Measurements from ENCODE around the gene ABCD4. TPM values are rescaled to one million over a fixed set of nuclear protein-coding genes. Genes with fewer than 3 reads are reported as not detected.
"Not testable (repeated sequence)": the region's sequence is repeated elsewhere in the genome, so short reads cannot be mapped to it uniquely, and the experiment has no call there.

ABCD4 gene
- total RNA-seq, 1 donor from 2014 or later: 28.7 TPM

GRCh38 chr14:74333909-74334308, 31.2 kb upstream of the ABCD4 start:
- H3K4me3 ChIP-seq (ENCODE audit: low read length in 3 of 3): no peak overlapping the region
- no peaks in the 10 kb centered on the region for H3K4me1 ChIP-seq (ENCODE audit: control insufficient read depth in 3 of 3, insufficient read depth in 3 of 3, low read length in 3 of 3)
- no peaks in the 10 kb centered on the region for H3K9me3 ChIP-seq (ENCODE audit: control insufficient read depth in 3 of 3, low read length in 3 of 3)
- no peaks in the 10 kb centered on the region for H3K36me3 ChIP-seq (ENCODE audit: control insufficient read depth in 3 of 3, insufficient read depth in 3 of 3, low read length in 3 of 3)
- H3K27me3 ChIP-seq (ENCODE audit: control insufficient read depth in 3 of 3, insufficient read depth in 3 of 3, low read length in 3 of 3): no peaks in the 10 kb centered on the region
- no peak overlapping the region for H3K9ac ChIP-seq (ENCODE audit: low read depth in 1 of 3, low read length in 3 of 3)
- H3K27ac ChIP-seq (ENCODE audit: low read depth, low read length): no peak overlapping the region

- not testable (repeated sequence) for H3K9ac ChIP-seq (ENCODE audit: low read depth in 1 of 3, low read length in 3 of 3); H3K4me1 ChIP-seq (ENCODE audit: control insufficient read depth in 3 of 3, insufficient read depth in 3 of 3, low read length in 3 of 3); H3K27me3 ChIP-seq (ENCODE audit: control insufficient read depth in 3 of 3, insufficient read depth in 3 of 3, low read length in 3 of 3); H3K9me3 ChIP-seq (ENCODE audit: control insufficient read depth in 3 of 3, low read length in 3 of 3); H3K36me3 ChIP-seq (ENCODE audit: control insufficient read depth in 3 of 3, insufficient read depth in 3 of 3, low read length in 3 of 3); H3K4me3 ChIP-seq (ENCODE audit: low read length in 3 of 3); H3K27ac ChIP-seq (ENCODE audit: low read depth, low read length)
Observed at GRCh38 chr14:74329950-74330552, 27.3 kb upstream of the ABCD4 start.

GRCh38 chr14:74326369-74327152, 23.8 kb upstream of the ABCD4 start:
- Histone ChIP-seq H3K27ac (ENCODE audit: low read depth, low read length) (no peak overlapping the region), H3K9me3 (ENCODE audit: control insufficient read depth in 3 of 3, low read length in 3 of 3) (no peaks in the 10 kb centered on the region), H3K4me3 (ENCODE audit: low read length in 3 of 3) (no peak overlapping the region), H3K36me3 (ENCODE audit: control insufficient read depth in 3 of 3, insufficient read depth in 3 of 3, low read length in 3 of 3) (no peaks in the 10 kb centered on the region), H3K9ac (ENCODE audit: low read depth in 1 of 3, low read length in 3 of 3) (no peak overlapping the region), H3K27me3 (ENCODE audit: control insufficient read depth in 3 of 3, insufficient read depth in 3 of 3, low read length in 3 of 3) (peaks cover 2 to 8% (median 4%) of the 10 kb centered on the region in 3 donors), H3K4me1 (ENCODE audit: control insufficient read depth in 3 of 3, insufficient read depth in 3 of 3, low read length in 3 of 3) (no peaks in the 10 kb centered on the region)

- no peak overlapping the region for H3K9ac ChIP-seq (ENCODE audit: low read depth in 1 of 3, low read length in 3 of 3)
- no peak overlapping the region for H3K27ac ChIP-seq (ENCODE audit: low read depth, low read length)
- no peaks in the 10 kb centered on the region for H3K36me3 ChIP-seq (ENCODE audit: control insufficient read depth in 3 of 3, insufficient read depth in 3 of 3, low read length in 3 of 3)
- no peaks in the 10 kb centered on the region for H3K4me1 ChIP-seq (ENCODE audit: control insufficient read depth in 3 of 3, insufficient read depth in 3 of 3, low read length in 3 of 3)
- no peak overlapping the region for H3K4me3 ChIP-seq (ENCODE audit: low read length in 3 of 3)
- H3K9me3 ChIP-seq (ENCODE audit: control insufficient read depth in 3 of 3, low read length in 3 of 3): no peaks in the 10 kb centered on the region
- peaks cover 2 to 8% (median 4%) of the 10 kb centered on the region in 3 donors for H3K27me3 ChIP-seq (ENCODE audit: control insufficient read depth in 3 of 3, insufficient read depth in 3 of 3, low read length in 3 of 3)
Observed at GRCh38 chr14:74325446-74325845, 22.7 kb upstream of the ABCD4 start.

- Histone ChIP-seq H3K9ac (ENCODE audit: low read depth in 1 of 3, low read length in 3 of 3) (no peak overlapping the region), H3K36me3 (ENCODE audit: control insufficient read depth in 3 of 3, insufficient read depth in 3 of 3, low read length in 3 of 3) (no peaks in the 10 kb centered on the region), H3K27me3 (ENCODE audit: control insufficient read depth in 3 of 3, insufficient read depth in 3 of 3, low read length in 3 of 3) (peaks cover 2 to 8% (median 4%) of the 10 kb centered on the region in 3 donors), H3K27ac (ENCODE audit: low read depth, low read length) (no peak overlapping the region), H3K9me3 (ENCODE audit: control insufficient read depth in 3 of 3, low read length in 3 of 3) (no peaks in the 10 kb centered on the region), H3K4me3 (ENCODE audit: low read length in 3 of 3) (no peak overlapping the region), H3K4me1 (ENCODE audit: control insufficient read depth in 3 of 3, insufficient read depth in 3 of 3, low read length in 3 of 3) (no peaks in the 10 kb centered on the region)
Observed at GRCh38 chr14:74324931-74325361, 22.2 kb upstream of the ABCD4 start.

- Histone ChIP-seq H3K27ac (ENCODE audit: low read depth, low read length) (no peak overlapping the region), H3K27me3 (ENCODE audit: control insufficient read depth in 3 of 3, insufficient read depth in 3 of 3, low read length in 3 of 3) (no peaks in the 10 kb centered on the region), H3K4me3 (ENCODE audit: low read length in 3 of 3) (no peak overlapping the region), H3K36me3 (ENCODE audit: control insufficient read depth in 3 of 3, insufficient read depth in 3 of 3, low read length in 3 of 3) (no peaks in the 10 kb centered on the region), H3K9me3 (ENCODE audit: control insufficient read depth in 3 of 3, low read length in 3 of 3) (no peaks in the 10 kb centered on the region), H3K9ac (ENCODE audit: low read depth in 1 of 3, low read length in 3 of 3) (no peak overlapping the region), H3K4me1 (ENCODE audit: control insufficient read depth in 3 of 3, insufficient read depth in 3 of 3, low read length in 3 of 3) (peaks cover 0 to 4% (median 0%) of the 10 kb centered on the region in 3 donors)
Observed at GRCh38 chr14:74314576-74314975, 11.8 kb upstream of the ABCD4 start.

GRCh38 chr14:74313601-74314000, 10.9 kb upstream of the ABCD4 start:
- Histone ChIP-seq H3K27me3 (ENCODE audit: control insufficient read depth in 3 of 3, insufficient read depth in 3 of 3, low read length in 3 of 3) (no peaks in the 10 kb centered on the region), H3K27ac (ENCODE audit: low read depth, low read length) (no peak overlapping the region), H3K4me3 (ENCODE audit: low read length in 3 of 3) (no peak overlapping the region), H3K4me1 (ENCODE audit: control insufficient read depth in 3 of 3, insufficient read depth in 3 of 3, low read length in 3 of 3) (peaks cover 0 to 4% (median 0%) of the 10 kb centered on the region in 3 donors), H3K36me3 (ENCODE audit: control insufficient read depth in 3 of 3, insufficient read depth in 3 of 3, low read length in 3 of 3) (no peaks in the 10 kb centered on the region), H3K9ac (ENCODE audit: low read depth in 1 of 3, low read length in 3 of 3) (no peak overlapping the region), H3K9me3 (ENCODE audit: control insufficient read depth in 3 of 3, low read length in 3 of 3) (no peaks in the 10 kb centered on the region)

GRCh38 chr14:74312161-74312560, 9.4 kb upstream of the ABCD4 start:
- H3K9me3 ChIP-seq (ENCODE audit: control insufficient read depth in 3 of 3, low read length in 3 of 3): no peaks in the 10 kb centered on the region
- H3K9ac ChIP-seq (ENCODE audit: low read depth in 1 of 3, low read length in 3 of 3): no peak overlapping the region
- H3K27ac ChIP-seq (ENCODE audit: low read depth, low read length): no peak overlapping the region
- peaks cover 0 to 4% (median 0%) of the 10 kb centered on the region in 3 donors for H3K4me1 ChIP-seq (ENCODE audit: control insufficient read depth in 3 of 3, insufficient read depth in 3 of 3, low read length in 3 of 3)
- no peaks in the 10 kb centered on the region for H3K27me3 ChIP-seq (ENCODE audit: control insufficient read depth in 3 of 3, insufficient read depth in 3 of 3, low read length in 3 of 3)
- H3K36me3 ChIP-seq (ENCODE audit: control insufficient read depth in 3 of 3, insufficient read depth in 3 of 3, low read length in 3 of 3): no peaks in the 10 kb centered on the region
- no peak overlapping the region for H3K4me3 ChIP-seq (ENCODE audit: low read length in 3 of 3)

GRCh38 chr14:74309125-74310022, 6.6 kb upstream of the ABCD4 start:
- H3K36me3 ChIP-seq (ENCODE audit: control insufficient read depth in 3 of 3, insufficient read depth in 3 of 3, low read length in 3 of 3): no peaks in the 10 kb centered on the region
- no peaks in the 10 kb centered on the region for H3K27me3 ChIP-seq (ENCODE audit: control insufficient read depth in 3 of 3, insufficient read depth in 3 of 3, low read length in 3 of 3)
- H3K4me1 ChIP-seq (ENCODE audit: control insufficient read depth in 3 of 3, insufficient read depth in 3 of 3, low read length in 3 of 3): peaks cover 0 to 4% (median 0%) of the 10 kb centered on the region in 3 donors
- no peaks in the 10 kb centered on the region for H3K9me3 ChIP-seq (ENCODE audit: control insufficient read depth in 3 of 3, low read length in 3 of 3)
- H3K9ac ChIP-seq (ENCODE audit: low read depth in 1 of 3, low read length in 3 of 3): no peak overlapping the region
- H3K4me3 ChIP-seq (ENCODE audit: low read length in 3 of 3): no peak overlapping the region
- no peak overlapping the region for H3K27ac ChIP-seq (ENCODE audit: low read depth, low read length)
